HEK293 (cell line): ENCODE measurements around the gene HOXC5.

Experiments used
- BCL6B ChIP-seq: fragments of 450-650 bp; formaldehyde crosslinking; IDR thresholded peaks from 2 replicates; pipeline ENCODE4 v1.5.1; 2017; ENCODE audit warnings: missing biosample characterization, missing genetic modification characterization
- KLF10 ChIP-seq: fragments of 450-650 bp; IDR thresholded peaks from 2 replicates; pipeline ENCODE4 v1.5.1; 2018; ENCODE audit warnings: missing biosample characterization, mild to moderate bottlenecking, missing genetic modification characterization
- KLF8 ChIP-seq: fragments of 450-650 bp; formaldehyde crosslinking; IDR thresholded peaks from 2 replicates; pipeline ENCODE4 v1.5.1; 2016; ENCODE audit warnings: missing biosample characterization, missing genetic modification characterization
- OSR2 ChIP-seq: fragments of 450-650 bp; formaldehyde crosslinking; IDR thresholded peaks from 2 replicates; pipeline ENCODE4 v1.5.1; 2016; ENCODE audit warnings: missing biosample characterization, missing genetic modification characterization
- PRDM4 ChIP-seq: fragments of 450-650 bp; formaldehyde crosslinking; IDR thresholded peaks from 2 replicates; pipeline ENCODE4 v1.5.1; 2017; ENCODE audit warnings: missing biosample characterization, missing genetic modification characterization
- RBAK ChIP-seq: fragments of 450-650 bp; formaldehyde crosslinking; IDR thresholded peaks from 2 replicates; pipeline ENCODE4 v1.5.1; 2016; ENCODE audit warnings: missing biosample characterization, missing genetic modification characterization
- SALL2 ChIP-seq: fragments of 450-650 bp; formaldehyde crosslinking; IDR thresholded peaks from 2 replicates; pipeline ENCODE4 v1.5.0; 2017; ENCODE audit warnings: missing biosample characterization, mild to moderate bottlenecking, missing genetic modification characterization, borderline replicate concordance
- SCRT2 ChIP-seq: fragments of 450-650 bp; formaldehyde crosslinking; IDR thresholded peaks from 2 replicates; pipeline ENCODE4 v1.5.1; 2016; ENCODE audit warnings: missing biosample characterization, missing genetic modification characterization
- YY1 ChIP-seq: fragments of 450-650 bp; formaldehyde crosslinking; IDR thresholded peaks from 2 replicates; pipeline ENCODE4 v1.5.1; 2018; ENCODE audit warnings: missing biosample characterization, missing genetic modification characterization
- ZBTB1 ChIP-seq: fragments of 450-650 bp; formaldehyde crosslinking; IDR thresholded peaks from 2 replicates; pipeline ENCODE4 v1.5.1; 2016; ENCODE audit warnings: missing biosample characterization, missing genetic modification characterization
- ZBTB7A ChIP-seq: fragments of 450-650 bp; formaldehyde crosslinking; IDR thresholded peaks from 2 replicates; pipeline ENCODE4 v1.5.1; 2016; ENCODE audit warnings: low read depth, missing biosample characterization, missing genetic modification characterization
- ZBTB8A ChIP-seq: fragments of 450-650 bp; formaldehyde crosslinking; IDR thresholded peaks from 2 replicates; pipeline ENCODE4 v1.5.1; 2016; ENCODE audit warnings: missing biosample characterization, missing genetic modification characterization
- ZEB2 ChIP-seq: fragments of 450-650 bp; formaldehyde crosslinking; IDR thresholded peaks from 2 replicates; pipeline ENCODE4 v1.5.1; 2016; ENCODE audit warnings: missing biosample characterization, missing genetic modification characterization
- ZNF121 ChIP-seq: fragments of 450-650 bp; formaldehyde crosslinking; IDR thresholded peaks from 2 replicates; pipeline ENCODE4 v1.5.1; 2016; ENCODE audit warnings: missing biosample characterization, missing genetic modification characterization
- ZNF19 ChIP-seq: fragments of 450-650 bp; formaldehyde crosslinking; IDR thresholded peaks from 2 replicates; pipeline ENCODE4; 2016; ENCODE audit warnings: missing biosample characterization, missing genetic modification characterization, low read depth
- ZNF211 ChIP-seq: fragments of 450-650 bp; formaldehyde crosslinking; IDR thresholded peaks from 2 replicates; pipeline ENCODE4 v1.5.1; 2016; ENCODE audit warnings: low read depth, missing biosample characterization, missing genetic modification characterization
- ZNF23 ChIP-seq: fragments of 450-650 bp; formaldehyde crosslinking; IDR thresholded peaks from 2 replicates; pipeline ENCODE4 v1.5.1; 2016; ENCODE audit warnings: missing biosample characterization, missing genetic modification characterization, borderline replicate concordance
- ZNF266 ChIP-seq: fragments of 450-650 bp; formaldehyde crosslinking; IDR thresholded peaks from 2 replicates; pipeline ENCODE4 v1.5.1; 2016; ENCODE audit warnings: missing biosample characterization, missing genetic modification characterization, low read depth
- ZNF302 ChIP-seq: fragments of 450-650 bp; formaldehyde crosslinking; IDR thresholded peaks from 2 replicates; pipeline ENCODE4 v1.5.1; 2016; ENCODE audit warnings: missing biosample characterization, missing genetic modification characterization, low read depth
- ZNF350 ChIP-seq: fragments of 450-650 bp; formaldehyde crosslinking; IDR thresholded peaks from 2 replicates; pipeline ENCODE4 v1.5.0; 2017; ENCODE audit warnings: missing biosample characterization, mild to moderate bottlenecking, missing genetic modification characterization
- ZNF473 ChIP-seq: fragments of 450-650 bp; formaldehyde crosslinking; IDR thresholded peaks from 2 replicates; pipeline ENCODE4 v1.5.1; 2017; ENCODE audit warnings: missing biosample characterization, missing genetic modification characterization
- ZNF571 ChIP-seq: fragments of 450-650 bp; formaldehyde crosslinking; IDR thresholded peaks from 2 replicates; pipeline ENCODE4 v1.5.0; 2017; ENCODE audit warnings: missing biosample characterization, missing genetic modification characterization
- ZNF600 ChIP-seq: fragments of 450-650 bp; formaldehyde crosslinking; IDR thresholded peaks from 2 replicates; pipeline ENCODE4 v1.5.1; 2016; ENCODE audit warnings: missing biosample characterization, missing genetic modification characterization
- ZNF629 ChIP-seq: fragments of 450-650 bp; formaldehyde crosslinking; IDR thresholded peaks from 2 replicates; pipeline ENCODE4 v1.5.1; 2017; ENCODE audit warnings: missing biosample characterization, missing genetic modification characterization
- ZNF777 ChIP-seq: fragments of 450-650 bp; formaldehyde crosslinking; IDR thresholded peaks from 2 replicates; pipeline ENCODE4 v1.5.1; 2017; ENCODE audit warnings: missing biosample characterization, missing genetic modification characterization, borderline replicate concordance
- ZNF791 ChIP-seq: fragments of 450-650 bp; formaldehyde crosslinking; IDR thresholded peaks from 2 replicates; pipeline ENCODE4 v1.5.1; 2016; ENCODE audit warnings: missing biosample characterization, missing genetic modification characterization
- ZSCAN30 ChIP-seq: fragments of 450-650 bp; IDR thresholded peaks from 2 replicates; pipeline ENCODE4 v1.5.1; 2018; ENCODE audit warnings: missing biosample characterization, mild to moderate bottlenecking, missing genetic modification characterization, moderate library complexity
- ZXDB ChIP-seq: fragments of 450-650 bp; formaldehyde crosslinking; IDR thresholded peaks from 2 replicates; pipeline ENCODE4 v1.5.1; 2016; ENCODE audit warnings: missing biosample characterization, missing genetic modification characterization
- TF ChIP-seq, protein P1 (sequence below): fragments of 450-650 bp; formaldehyde crosslinking; conservative IDR thresholded peaks from 2 replicates; pipeline ENCODE4 v1.5.1; 2016; ENCODE audit warnings: low read depth, missing biosample characterization, missing genetic modification characterization
- TF ChIP-seq, protein P2 (sequence below): fragments of 450-650 bp; formaldehyde crosslinking; IDR thresholded peaks from 2 replicates; pipeline ENCODE4 v1.5.1; 2016; ENCODE audit warnings: missing biosample characterization, missing genetic modification characterization
- TF ChIP-seq, protein P3 (sequence below): fragments of 450-650 bp; formaldehyde crosslinking; optimal IDR thresholded peaks from 2 replicates; pipeline ENCODE3; 2016; ENCODE audit warnings: missing biosample characterization, mild to moderate bottlenecking, missing genetic modification characterization

The HOXC5 gene

GRCh38 chr12:53995378-53996239 is 37.2 kb upstream of the HOXC5 start (continued):
- TF ChIP-seq ZBTB8A (tag by site-specific recombination) (peak; percentile 96), ZNF211 (tag by site-specific recombination) (no peak), ZNF121 (tag by site-specific recombination) (peak; percentile 59; the same call in 1 of the 2 replicates), ZNF23 (tag by site-specific recombination) (no peak), ZNF629 (peak; percentile 77), BCL6B (tag by site-specific recombination) (no peak), ZNF19 (tag by site-specific recombination) (no peak), KLF8 (peak; percentile 97), ZNF266 (no peak), ZNF571 (tag by site-specific recombination) (no peak), ZNF302 (tag by site-specific recombination) (no peak), ZBTB1 (tag by site-specific recombination) (0 out of 2 replicates have a peak, but pooled peaks have one; percentile 16), ZNF777 (tag by site-specific recombination) (no peak), ZEB2 (tag by site-specific recombination) (peak; percentile 69), ZSCAN30 (peak; percentile 71), ZBTB7A (tag by site-specific recombination) (peak; percentile 29; the same call in 1 of the 2 replicates), RBAK (tag by site-specific recombination) (no peak), ZXDB (tag by site-specific recombination) (peak; percentile 94), ZNF350 (tag by site-specific recombination) (no peak), PRDM4 (tag by site-specific recombination) (no peak; the same call in 1 of the 2 replicates), OSR2 (tag by site-specific recombination) (no peak), YY1 (no peak), SCRT2 (tag by site-specific recombination) (no peak), KLF10 (tag by site-specific recombination) (peak; percentile 79), ZNF600 (tag by site-specific recombination) (peak; percentile 97), SALL2 (tag by site-specific recombination) (no peak), ZNF791 (tag by site-specific recombination) (no peak), ZNF473 (tag by site-specific recombination) (no peak)
- TF ChIP-seq, protein P1, sequence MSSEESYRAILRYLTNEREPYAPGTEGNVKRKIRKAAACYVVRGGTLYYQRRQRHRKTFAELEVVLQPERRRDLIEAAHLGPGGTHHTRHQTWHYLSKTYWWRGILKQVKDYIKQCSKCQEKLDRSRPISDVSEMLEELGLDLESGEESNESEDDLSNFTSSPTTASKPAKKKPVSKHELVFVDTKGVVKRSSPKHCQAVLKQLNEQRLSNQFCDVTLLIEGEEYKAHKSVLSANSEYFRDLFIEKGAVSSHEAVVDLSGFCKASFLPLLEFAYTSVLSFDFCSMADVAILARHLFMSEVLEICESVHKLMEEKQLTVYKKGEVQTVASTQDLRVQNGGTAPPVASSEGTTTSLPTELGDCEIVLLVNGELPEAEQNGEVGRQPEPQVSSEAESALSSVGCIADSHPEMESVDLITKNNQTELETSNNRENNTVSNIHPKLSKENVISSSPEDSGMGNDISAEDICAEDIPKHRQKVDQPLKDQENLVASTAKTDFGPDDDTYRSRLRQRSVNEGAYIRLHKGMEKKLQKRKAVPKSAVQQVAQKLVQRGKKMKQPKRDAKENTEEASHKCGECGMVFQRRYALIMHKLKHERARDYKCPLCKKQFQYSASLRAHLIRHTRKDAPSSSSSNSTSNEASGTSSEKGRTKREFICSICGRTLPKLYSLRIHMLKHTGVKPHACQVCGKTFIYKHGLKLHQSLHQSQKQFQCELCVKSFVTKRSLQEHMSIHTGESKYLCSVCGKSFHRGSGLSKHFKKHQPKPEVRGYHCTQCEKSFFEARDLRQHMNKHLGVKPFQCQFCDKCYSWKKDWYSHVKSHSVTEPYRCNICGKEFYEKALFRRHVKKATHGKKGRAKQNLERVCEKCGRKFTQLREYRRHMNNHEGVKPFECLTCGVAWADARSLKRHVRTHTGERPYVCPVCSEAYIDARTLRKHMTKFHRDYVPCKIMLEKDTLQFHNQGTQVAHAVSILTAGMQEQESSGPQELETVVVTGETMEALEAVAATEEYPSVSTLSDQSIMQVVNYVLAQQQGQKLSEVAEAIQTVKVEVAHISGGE, result peak; percentile 88
- TF ChIP-seq, protein P2, sequence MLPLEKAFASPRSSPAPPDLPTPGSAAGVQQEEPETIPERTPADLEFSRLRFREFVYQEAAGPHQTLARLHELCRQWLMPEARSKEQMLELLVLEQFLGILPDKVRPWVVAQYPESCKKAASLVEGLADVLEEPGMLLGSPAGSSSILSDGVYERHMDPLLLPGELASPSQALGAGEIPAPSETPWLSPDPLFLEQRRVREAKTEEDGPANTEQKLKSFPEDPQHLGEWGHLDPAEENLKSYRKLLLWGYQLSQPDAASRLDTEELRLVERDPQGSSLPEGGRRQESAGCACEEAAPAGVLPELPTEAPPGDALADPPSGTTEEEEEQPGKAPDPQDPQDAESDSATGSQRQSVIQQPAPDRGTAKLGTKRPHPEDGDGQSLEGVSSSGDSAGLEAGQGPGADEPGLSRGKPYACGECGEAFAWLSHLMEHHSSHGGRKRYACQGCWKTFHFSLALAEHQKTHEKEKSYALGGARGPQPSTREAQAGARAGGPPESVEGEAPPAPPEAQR (tag by site-specific recombination), result no peak
- TF ChIP-seq, protein P3, sequence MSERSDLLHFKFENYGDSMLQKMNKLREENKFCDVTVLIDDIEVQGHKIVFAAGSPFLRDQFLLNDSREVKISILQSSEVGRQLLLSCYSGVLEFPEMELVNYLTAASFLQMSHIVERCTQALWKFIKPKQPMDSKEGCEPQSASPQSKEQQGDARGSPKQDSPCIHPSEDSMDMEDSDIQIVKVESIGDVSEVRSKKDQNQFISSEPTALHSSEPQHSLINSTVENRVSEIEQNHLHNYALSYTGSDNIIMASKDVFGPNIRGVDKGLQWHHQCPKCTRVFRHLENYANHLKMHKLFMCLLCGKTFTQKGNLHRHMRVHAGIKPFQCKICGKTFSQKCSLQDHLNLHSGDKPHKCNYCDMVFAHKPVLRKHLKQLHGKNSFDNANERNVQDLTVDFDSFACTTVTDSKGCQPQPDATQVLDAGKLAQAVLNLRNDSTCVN (tag by site-specific recombination), result peak; percentile 43
